Kidney epithelial cell (primary cell): ENCODE data around the gene LRRFIP1. TPM values are rescaled to one million over a fixed set of nuclear protein-coding genes. Genes with fewer than 3 reads are reported as not detected.
"Not testable (repeated sequence)": the region's sequence is repeated elsewhere in the genome, so short reads cannot be mapped to it uniquely, and the experiment has no call there.

ENCODE experiments used
- DNase-seq: peaks from one replicate; pipeline ENCODE4 v3.0.0-alpha.2; 2010; ENCODE audit warnings: low read depth
- H3K27me3 ChIP-seq: 2 replicates; pipeline ENCODE4 v1.6.0; 2011; ENCODE audit warnings: low read length; ENCODE audit not compliant: control insufficient read depth, insufficient read depth
- H3K36me3 ChIP-seq: 2 replicates; pipeline ENCODE4 v1.5.1; 2011; ENCODE audit warnings: low read length; ENCODE audit not compliant: control insufficient read depth, insufficient read depth
- H3K4me3 ChIP-seq: 2 replicates; pipeline ENCODE4 v1.5.1; 2011; ENCODE audit warnings: low read depth, mild to moderate bottlenecking, control low read depth, low read length
- CTCF ChIP-seq: IDR thresholded peaks from 2 replicates; pipeline ENCODE4 v1.5.1; 2011; ENCODE audit warnings: mild to moderate bottlenecking, moderate library complexity, low read length, control low read depth, inconsistent platforms; ENCODE audit not compliant: insufficient read depth, poor library complexity, severe bottlenecking
- total RNA-seq: library from RNA; depleted of rRNA; stranded (reverse); fragments of >200 nt; gene quantifications from 2 replicates; pipeline ENCODE4 v1.2.3, GENCODE V29; 2015

The LRRFIP1 gene
- total RNA-seq, 1 donor from 2014 or later: 97.5 TPM

GRCh38 chr2:237666606-237667005 is 39.2 kb downstream of the LRRFIP1 start:
- H3K36me3 ChIP-seq: peaks cover 3% of the 10 kb centered on the region
- H3K4me3 ChIP-seq: no peak overlapping the region
- TF ChIP-seq CTCF: no peak
- H3K27me3 ChIP-seq: no peaks in the 10 kb centered on the region
- DNase-seq: no peak

- not testable (repeated sequence) for H3K36me3 ChIP-seq, H3K4me3 ChIP-seq, H3K27me3 ChIP-seq, DNase-seq
Measured at GRCh38 chr2:237667050-237667576, 39.7 kb downstream of the LRRFIP1 start.

- peaks cover 3% of the 10 kb centered on the region for H3K36me3 ChIP-seq
- no peaks in the 10 kb centered on the region for H3K27me3 ChIP-seq
- TF ChIP-seq CTCF: no peak
- H3K4me3 ChIP-seq: no peak overlapping the region
- DNase-seq: no peak
Measured at GRCh38 chr2:237667893-237668292, 40.5 kb downstream of the LRRFIP1 start.

GRCh38 chr2:237668440-237668839 is 41.1 kb downstream of the LRRFIP1 start:
- H3K36me3 ChIP-seq: peaks cover 3% of the 10 kb centered on the region
- no peak for TF ChIP-seq CTCF
- H3K4me3 ChIP-seq: no peak overlapping the region
- H3K27me3 ChIP-seq: no peaks in the 10 kb centered on the region
- no peak for DNase-seq

- Histone ChIP-seq H3K36me3 (peaks cover 3% of the 10 kb centered on the region), H3K27me3 (no peaks in the 10 kb centered on the region), H3K4me3 (no peak overlapping the region)
- TF ChIP-seq CTCF: no peak
- DNase-seq: no peak
Measured at GRCh38 chr2:237669283-237669627, 41.9 kb downstream of the LRRFIP1 start.

GRCh38 chr2:237669628-237670392 is 42.4 kb downstream of the LRRFIP1 start:
- no peaks in the 10 kb centered on the region for H3K27me3 ChIP-seq
- peak; percentile 91 for DNase-seq
- peaks cover 3% of the 10 kb centered on the region for H3K36me3 ChIP-seq
- TF ChIP-seq CTCF: no peak
- no peak overlapping the region for H3K4me3 ChIP-seq
